Measurements from ENCODE around the gene ABHD10.

ABHD10 gene

GRCh38 chr3:111951032-111951431 lies 27.8 kb upstream of the ABHD10 start:
- H3K27me3 ChIP-seq (ENCODE audit: control insufficient read depth, insufficient read depth, low read length), result no peaks in the 10 kb centered on the region
- H3K4me1 ChIP-seq (ENCODE audit: control insufficient read depth, insufficient read depth, low read length), result peaks cover 6% of the 10 kb centered on the region
- H3K36me3 ChIP-seq (ENCODE audit: control insufficient read depth, insufficient read depth, low read length), result no peaks in the 10 kb centered on the region
- H3K9ac ChIP-seq (ENCODE audit: low read depth, low read length), result no peak overlapping the region
- no peak overlapping the region for H3K4me3 ChIP-seq (ENCODE audit: low read depth, low read length)
- no peaks in the 10 kb centered on the region for H3K9me3 ChIP-seq (ENCODE audit: control insufficient read depth, insufficient read depth, low read length)

- H3K9ac ChIP-seq (ENCODE audit: low read depth, low read length), result no peak overlapping the region
- no peaks in the 10 kb centered on the region for H3K36me3 ChIP-seq (ENCODE audit: control insufficient read depth, insufficient read depth, low read length)
- H3K27me3 ChIP-seq (ENCODE audit: control insufficient read depth, insufficient read depth, low read length), result no peaks in the 10 kb centered on the region
Measured at GRCh38 chr3:111952086-111952485, 26.7 kb upstream of the ABHD10 start.

GRCh38 chr3:111952866-111953450 lies 25.9 kb upstream of the ABHD10 start:
- Histone ChIP-seq H3K9ac (ENCODE audit: low read depth, low read length) (no peak overlapping the region), H3K4me1 (ENCODE audit: control insufficient read depth, insufficient read depth, low read length) (peaks cover 20% of the 10 kb centered on the region), H3K36me3 (ENCODE audit: control insufficient read depth, insufficient read depth, low read length) (no peaks in the 10 kb centered on the region), H3K4me3 (ENCODE audit: low read depth, low read length) (no peak overlapping the region), H3K9me3 (ENCODE audit: control insufficient read depth, insufficient read depth, low read length) (no peaks in the 10 kb centered on the region), H3K27me3 (ENCODE audit: control insufficient read depth, insufficient read depth, low read length) (no peaks in the 10 kb centered on the region)

More at GRCh38 chr3:111952086-111952485, 26.7 kb upstream of the ABHD10 start:
- no peaks in the 10 kb centered on the region for H3K9me3 ChIP-seq (ENCODE audit: control insufficient read depth, insufficient read depth, low read length)
- H3K4me3 ChIP-seq (ENCODE audit: low read depth, low read length), result no peak overlapping the region
- H3K4me1 ChIP-seq (ENCODE audit: control insufficient read depth, insufficient read depth, low read length), result peaks cover 15% of the 10 kb centered on the region

GRCh38 chr3:111954228-111954990 lies 24.4 kb upstream of the ABHD10 start:
- no peaks in the 10 kb centered on the region for H3K27me3 ChIP-seq (ENCODE audit: control insufficient read depth, insufficient read depth, low read length)
- H3K4me1 ChIP-seq (ENCODE audit: control insufficient read depth, insufficient read depth, low read length), result peaks cover 24% of the 10 kb centered on the region
- no peaks in the 10 kb centered on the region for H3K36me3 ChIP-seq (ENCODE audit: control insufficient read depth, insufficient read depth, low read length)
- no peak overlapping the region for H3K9ac ChIP-seq (ENCODE audit: low read depth, low read length)
- H3K4me3 ChIP-seq (ENCODE audit: low read depth, low read length), result no peak overlapping the region
- H3K9me3 ChIP-seq (ENCODE audit: control insufficient read depth, insufficient read depth, low read length), result no peaks in the 10 kb centered on the region

GRCh38 chr3:111955876-111956275 lies 22.9 kb upstream of the ABHD10 start:
- peaks cover 24% of the 10 kb centered on the region for H3K4me1 ChIP-seq (ENCODE audit: control insufficient read depth, insufficient read depth, low read length)
- no peaks in the 10 kb centered on the region for H3K9me3 ChIP-seq (ENCODE audit: control insufficient read depth, insufficient read depth, low read length)
- no peak overlapping the region for H3K9ac ChIP-seq (ENCODE audit: low read depth, low read length)
- H3K27me3 ChIP-seq (ENCODE audit: control insufficient read depth, insufficient read depth, low read length), result no peaks in the 10 kb centered on the region
- H3K36me3 ChIP-seq (ENCODE audit: control insufficient read depth, insufficient read depth, low read length), result no peaks in the 10 kb centered on the region
- H3K4me3 ChIP-seq (ENCODE audit: low read depth, low read length), result no peak overlapping the region

- Histone ChIP-seq H3K9ac (ENCODE audit: low read depth, low read length) (no peak overlapping the region), H3K9me3 (ENCODE audit: control insufficient read depth, insufficient read depth, low read length) (no peaks in the 10 kb centered on the region), H3K27me3 (ENCODE audit: control insufficient read depth, insufficient read depth, low read length) (no peaks in the 10 kb centered on the region)
Measured at GRCh38 chr3:111956449-111956848, 22.4 kb upstream of the ABHD10 start.

GRCh38 chr3:111956995-111957734 lies 21.7 kb upstream of the ABHD10 start:
- H3K9ac ChIP-seq (ENCODE audit: low read depth, low read length), result no peak overlapping the region
- H3K9me3 ChIP-seq (ENCODE audit: control insufficient read depth, insufficient read depth, low read length), result no peaks in the 10 kb centered on the region
- H3K27me3 ChIP-seq (ENCODE audit: control insufficient read depth, insufficient read depth, low read length), result no peaks in the 10 kb centered on the region

More at GRCh38 chr3:111956449-111956848, 22.4 kb upstream of the ABHD10 start:
- Histone ChIP-seq H3K36me3 (ENCODE audit: control insufficient read depth, insufficient read depth, low read length) (no peaks in the 10 kb centered on the region), H3K4me1 (ENCODE audit: control insufficient read depth, insufficient read depth, low read length) (peaks cover 24% of the 10 kb centered on the region), H3K4me3 (ENCODE audit: low read depth, low read length) (no peak overlapping the region)

GRCh38 chr3:111961461-111962164 lies 17.2 kb upstream of the ABHD10 start:
- Histone ChIP-seq H3K9me3 (ENCODE audit: control insufficient read depth, insufficient read depth, low read length) (no peaks in the 10 kb centered on the region), H3K4me3 (ENCODE audit: low read depth, low read length) (no peak overlapping the region), H3K36me3 (ENCODE audit: control insufficient read depth, insufficient read depth, low read length) (no peaks in the 10 kb centered on the region), H3K4me1 (ENCODE audit: control insufficient read depth, insufficient read depth, low read length) (peaks cover 14% of the 10 kb centered on the region), H3K27me3 (ENCODE audit: control insufficient read depth, insufficient read depth, low read length) (no peaks in the 10 kb centered on the region), H3K9ac (ENCODE audit: low read depth, low read length) (no peak overlapping the region)

More at GRCh38 chr3:111956995-111957734, 21.7 kb upstream of the ABHD10 start:
- Histone ChIP-seq H3K36me3 (ENCODE audit: control insufficient read depth, insufficient read depth, low read length) (no peaks in the 10 kb centered on the region), H3K4me3 (ENCODE audit: low read depth, low read length) (no peak overlapping the region), H3K4me1 (ENCODE audit: control insufficient read depth, insufficient read depth, low read length) (peaks cover 24% of the 10 kb centered on the region)

GRCh38 chr3:111963424-111963823 lies 15.4 kb upstream of the ABHD10 start:
- no peaks in the 10 kb centered on the region for H3K27me3 ChIP-seq (ENCODE audit: control insufficient read depth, insufficient read depth, low read length)
- H3K36me3 ChIP-seq (ENCODE audit: control insufficient read depth, insufficient read depth, low read length), result no peaks in the 10 kb centered on the region
- no peaks in the 10 kb centered on the region for H3K9me3 ChIP-seq (ENCODE audit: control insufficient read depth, insufficient read depth, low read length)
- H3K9ac ChIP-seq (ENCODE audit: low read depth, low read length), result no peak overlapping the region
- peaks cover 6% of the 10 kb centered on the region for H3K4me1 ChIP-seq (ENCODE audit: control insufficient read depth, insufficient read depth, low read length)
- H3K4me3 ChIP-seq (ENCODE audit: low read depth, low read length), result no peak overlapping the region

- H3K4me3 ChIP-seq (ENCODE audit: low read depth, low read length), result no peak overlapping the region
- no peak overlapping the region for H3K9ac ChIP-seq (ENCODE audit: low read depth, low read length)
- H3K36me3 ChIP-seq (ENCODE audit: control insufficient read depth, insufficient read depth, low read length), result no peaks in the 10 kb centered on the region
- no peaks in the 10 kb centered on the region for H3K9me3 ChIP-seq (ENCODE audit: control insufficient read depth, insufficient read depth, low read length)
- H3K27me3 ChIP-seq (ENCODE audit: control insufficient read depth, insufficient read depth, low read length), result no peaks in the 10 kb centered on the region
- H3K4me1 ChIP-seq (ENCODE audit: control insufficient read depth, insufficient read depth, low read length), result peaks cover 6% of the 10 kb centered on the region
Measured at GRCh38 chr3:111965484-111965883, 13.3 kb upstream of the ABHD10 start.

GRCh38 chr3:111967068-111967467 lies 11.8 kb upstream of the ABHD10 start:
- Histone ChIP-seq H3K9me3 (ENCODE audit: control insufficient read depth, insufficient read depth, low read length) (no peaks in the 10 kb centered on the region), H3K9ac (ENCODE audit: low read depth, low read length) (no peak overlapping the region), H3K4me1 (ENCODE audit: control insufficient read depth, insufficient read depth, low read length) (peaks cover 6% of the 10 kb centered on the region), H3K27me3 (ENCODE audit: control insufficient read depth, insufficient read depth, low read length) (no peaks in the 10 kb centered on the region), H3K4me3 (ENCODE audit: low read depth, low read length) (no peak overlapping the region), H3K36me3 (ENCODE audit: control insufficient read depth, insufficient read depth, low read length) (no peaks in the 10 kb centered on the region)

Measured in iPS-15b (cell line).